OCI-LY1 (cell line): Measurements from ENCODE around the gene LARP1.

ENCODE experiments used
- CTCF ChIP-seq: fragments of 200-600 bp; sonication (generic), shearing (Covaris generic); IDR thresholded peaks from 2 replicates; pipeline ENCODE4 v1.5.1; 2017; ENCODE audit warnings: mild to moderate bottlenecking, antibody characterized with exemption, low read length, moderate library complexity, mixed read lengths
- EZH2 ChIP-seq: fragments of 200-600 bp; sonication (generic), shearing (Covaris generic); IDR thresholded peaks from 2 replicates; pipeline ENCODE4 v1.8.0; 2017; ENCODE audit warnings: borderline replicate concordance, mixed run types, mild to moderate bottlenecking, antibody characterized with exemption, low read length, moderate library complexity, mixed read lengths

- TF ChIP-seq CTCF (no peak), EZH2 (no peak)
Observed at GRCh38 chr5:154831451-154831850, 76.3 kb downstream of the LARP1 start.
